Smooth muscle cell of the brain vasculature (primary cell): ENCODE data around the gene SNX25.
"Not testable (repeated sequence)": the region's sequence is repeated elsewhere in the genome, so short reads cannot be mapped to it uniquely, and the experiment has no call there.

Source experiments
- DNase-seq: peaks from one replicate; pipeline ENCODE4 v3.0.0-alpha.2; 2012; ENCODE audit warnings: low read depth, low spot score

Gene SNX25

GRCh38 chr4:185209031-185209851, at the start of gene SNX25:
Gene SNX25 (plus strand): TSS chr4:185209598. CDS start chr4:185209827, 229 bp downstream.
- DNase-seq = no peak

DNA sequence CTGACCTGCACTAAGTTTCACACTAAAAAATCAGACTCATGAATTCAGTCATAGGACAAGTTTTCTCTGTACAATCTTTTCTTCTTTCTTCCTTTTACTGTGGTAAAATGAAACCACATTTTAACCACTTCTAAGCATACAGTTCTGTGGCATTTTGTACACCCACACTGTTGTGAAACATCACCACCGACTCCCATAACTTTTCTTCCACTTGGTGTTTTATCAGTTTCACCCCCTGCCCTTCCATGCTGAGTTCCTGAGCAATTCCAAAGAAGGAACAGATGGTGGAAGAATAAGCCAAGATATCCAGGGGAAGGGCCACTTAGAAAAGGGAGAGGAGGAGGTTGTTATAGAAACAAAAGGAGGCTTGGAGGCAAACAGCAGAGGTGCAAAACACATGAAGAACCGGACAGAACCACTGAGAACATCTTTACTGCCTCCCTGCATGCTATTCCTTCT, 43.8 kb upstream of the SNX25 start:
- DNase-seq = no peak

DNA sequence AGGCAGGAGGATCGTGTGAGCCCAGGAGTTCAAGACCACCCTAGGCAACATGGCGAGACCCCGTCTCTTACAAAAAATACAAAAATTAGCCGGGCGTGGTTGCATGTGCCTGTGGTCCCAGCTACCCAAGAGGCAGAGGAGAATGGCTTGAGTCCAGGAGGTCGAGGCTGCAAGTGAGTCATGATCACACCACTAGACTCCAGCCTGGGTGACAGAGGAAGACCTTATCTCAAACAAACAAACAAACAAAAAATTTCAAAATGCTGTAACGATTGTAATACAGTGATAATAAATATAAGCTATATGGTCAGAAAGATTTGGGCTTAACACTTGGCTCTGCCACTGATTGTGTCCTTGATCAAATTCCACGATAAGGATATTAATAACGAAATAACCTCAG, 42.2 kb upstream of the SNX25 start:
- DNase-seq = no peak

DNA sequence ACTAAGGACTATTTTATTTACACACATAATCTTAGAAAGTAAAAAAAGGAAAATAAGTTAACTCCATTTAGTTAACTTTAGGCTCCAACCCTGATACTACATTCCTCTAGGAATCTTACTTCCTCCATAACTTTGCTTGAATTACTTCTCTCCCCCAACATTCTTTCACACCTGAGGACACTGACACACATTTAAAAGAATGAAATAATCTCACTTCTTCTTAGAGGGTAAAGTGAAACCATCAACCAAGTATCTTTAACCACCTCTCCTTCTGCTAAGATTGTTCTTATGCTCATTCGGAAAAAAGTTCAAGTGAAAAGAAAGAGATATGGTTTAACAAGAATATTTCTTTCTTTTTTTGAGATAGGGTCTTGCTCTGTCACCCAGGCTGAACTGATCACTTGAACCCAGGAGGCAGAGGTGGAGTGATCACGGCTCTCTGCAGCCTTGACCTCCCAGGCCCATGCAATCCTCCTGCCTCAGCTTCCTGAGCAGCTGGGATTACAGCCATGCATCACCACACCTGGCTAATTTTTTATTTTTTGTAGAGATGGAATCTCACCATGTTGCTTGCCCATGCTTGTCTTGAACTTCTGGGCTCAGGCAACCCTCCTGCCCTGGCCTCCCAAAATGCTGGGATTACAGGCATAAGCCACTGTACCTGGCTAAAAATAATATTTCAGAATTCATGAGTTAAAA, 37.9 kb upstream of the SNX25 start:
- DNase-seq = no peak

- no peak for DNase-seq
Measured at GRCh38 chr4:185179488-185179887, 29.9 kb upstream of the SNX25 start.

DNA sequence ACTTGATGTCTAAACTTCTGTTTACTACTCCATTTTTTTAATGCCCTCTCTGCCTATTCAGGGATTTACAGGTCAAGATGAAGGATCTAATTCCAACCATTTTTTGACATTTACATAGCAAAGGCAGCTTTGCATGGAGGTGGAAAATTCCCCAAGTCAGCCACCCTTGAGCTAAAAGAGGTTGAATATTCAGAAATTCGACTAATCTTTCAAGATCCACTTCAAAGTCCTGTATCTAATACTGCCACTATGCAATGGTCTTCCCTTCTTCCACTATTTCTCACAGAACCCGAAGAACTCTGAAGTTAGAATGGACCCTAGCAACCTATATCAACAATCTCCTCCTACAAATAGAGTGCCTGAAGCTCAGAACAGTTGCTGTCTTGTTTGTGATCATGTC, 27.2 kb upstream of the SNX25 start:
- no peak for DNase-seq

DNA sequence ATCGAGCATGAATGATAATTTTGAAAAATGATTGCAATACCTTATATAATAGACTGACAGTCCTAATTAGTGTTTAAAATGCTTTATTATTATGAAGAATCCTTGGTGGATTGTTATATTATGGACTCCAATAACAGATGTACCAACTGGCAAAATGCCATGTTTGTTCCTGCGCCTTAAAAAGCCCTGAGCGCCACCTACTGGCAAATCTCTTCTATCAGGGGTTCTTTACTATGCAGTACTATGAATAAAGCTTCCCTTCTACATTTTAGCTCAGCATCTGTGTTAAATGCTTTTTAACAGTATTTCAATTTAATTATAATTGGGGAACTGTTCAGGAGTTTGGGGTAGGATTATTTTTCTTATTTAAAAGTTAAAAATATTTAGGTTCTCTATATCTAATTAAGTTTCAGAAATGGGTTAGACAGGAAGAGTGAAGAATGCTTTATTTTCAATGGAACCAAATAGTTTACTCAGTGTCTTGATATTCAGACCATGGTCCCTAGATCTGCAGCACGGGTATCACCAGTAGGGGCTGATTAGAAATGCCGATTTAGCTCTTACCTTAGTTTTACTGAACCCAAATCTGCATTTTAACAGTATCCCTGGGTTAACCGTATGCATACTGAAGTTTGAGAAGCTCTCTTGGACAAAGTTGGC, 25.6 kb upstream of the SNX25 start:
- peak; percentile 88 for DNase-seq

DNA sequence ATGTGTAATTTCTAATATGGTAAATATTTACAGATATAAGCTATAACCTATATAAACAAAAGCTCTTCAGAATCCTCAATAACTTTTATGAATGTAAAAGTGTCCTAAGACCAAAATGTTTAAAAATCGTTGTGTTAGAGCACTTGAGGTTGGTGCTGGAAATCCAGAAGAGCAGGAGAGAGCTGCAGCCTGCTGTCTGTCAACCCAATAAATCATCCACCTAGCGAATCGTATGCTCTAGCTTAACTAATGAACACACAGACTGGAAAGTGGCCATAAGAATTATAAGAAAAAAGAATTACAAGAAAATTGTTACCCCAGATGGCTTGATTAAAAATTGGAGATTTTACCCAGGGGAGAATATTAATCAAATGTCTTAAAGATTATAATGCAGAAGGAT, 22.6 kb upstream of the SNX25 start:
- DNase-seq = no peak

DNA sequence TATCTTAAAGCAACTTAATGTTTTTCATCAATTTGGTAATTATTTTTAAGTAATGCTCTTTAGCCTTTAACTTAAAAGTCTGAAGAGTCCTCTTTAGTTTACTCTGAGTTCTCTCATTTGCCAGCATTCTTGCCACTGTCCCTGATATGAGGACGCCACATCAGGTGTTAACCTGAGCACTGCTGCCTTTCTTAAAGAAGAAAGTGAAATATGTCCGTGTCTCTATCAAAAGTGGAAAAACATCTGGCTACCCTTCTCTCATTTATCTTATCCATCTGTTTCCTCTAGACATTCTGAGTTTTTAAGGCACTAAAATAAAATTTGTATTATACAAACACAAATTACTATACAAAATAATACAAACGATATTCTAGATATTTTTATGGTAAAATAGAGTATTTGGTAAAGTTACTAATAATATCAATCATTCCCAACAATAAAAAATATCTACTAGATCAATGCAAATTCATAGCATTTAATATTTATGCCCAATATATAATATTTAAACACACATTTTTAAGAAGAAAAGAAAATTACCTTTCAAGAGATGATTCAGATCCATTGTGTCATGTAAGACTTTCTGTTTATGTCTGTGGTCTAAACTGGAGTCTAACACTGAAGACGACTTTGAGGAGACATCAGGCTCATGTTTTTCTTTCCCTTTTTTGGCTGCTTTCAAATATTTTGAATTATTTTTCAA, 19.6 kb upstream of the SNX25 start:
- DNase-seq = no peak

GRCh38 chr4:185190306-185190856, 19.0 kb upstream of the SNX25 start:
- DNase-seq = no peak

DNA sequence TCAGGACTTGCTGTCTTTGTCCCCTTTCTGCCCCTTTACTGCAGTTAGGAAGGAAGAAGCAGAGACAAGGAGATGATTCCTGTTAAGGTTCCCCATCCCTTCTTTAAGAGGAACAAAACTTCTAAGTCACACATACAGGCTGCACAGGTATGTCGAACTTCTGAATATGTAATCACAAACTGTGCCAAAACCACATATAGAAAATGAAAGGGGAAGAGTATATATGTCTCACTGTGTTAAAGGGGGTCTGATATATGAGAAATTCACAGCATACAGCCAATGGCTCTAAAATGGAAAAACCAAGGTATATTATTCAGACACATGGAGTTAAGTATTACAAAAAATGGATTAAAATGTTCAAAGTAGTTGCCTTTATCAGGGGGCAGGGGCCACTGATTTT, 17.3 kb upstream of the SNX25 start:
- no peak for DNase-seq

- no peak for DNase-seq
Measured at GRCh38 chr4:185194924-185195888, 14.2 kb upstream of the SNX25 start.

- no peak for DNase-seq
Measured at GRCh38 chr4:185196437-185196836, 13.0 kb upstream of the SNX25 start.

GRCh38 chr4:185198189-185198588, 11.2 kb upstream of the SNX25 start:
- not testable (repeated sequence) for DNase-seq

DNA sequence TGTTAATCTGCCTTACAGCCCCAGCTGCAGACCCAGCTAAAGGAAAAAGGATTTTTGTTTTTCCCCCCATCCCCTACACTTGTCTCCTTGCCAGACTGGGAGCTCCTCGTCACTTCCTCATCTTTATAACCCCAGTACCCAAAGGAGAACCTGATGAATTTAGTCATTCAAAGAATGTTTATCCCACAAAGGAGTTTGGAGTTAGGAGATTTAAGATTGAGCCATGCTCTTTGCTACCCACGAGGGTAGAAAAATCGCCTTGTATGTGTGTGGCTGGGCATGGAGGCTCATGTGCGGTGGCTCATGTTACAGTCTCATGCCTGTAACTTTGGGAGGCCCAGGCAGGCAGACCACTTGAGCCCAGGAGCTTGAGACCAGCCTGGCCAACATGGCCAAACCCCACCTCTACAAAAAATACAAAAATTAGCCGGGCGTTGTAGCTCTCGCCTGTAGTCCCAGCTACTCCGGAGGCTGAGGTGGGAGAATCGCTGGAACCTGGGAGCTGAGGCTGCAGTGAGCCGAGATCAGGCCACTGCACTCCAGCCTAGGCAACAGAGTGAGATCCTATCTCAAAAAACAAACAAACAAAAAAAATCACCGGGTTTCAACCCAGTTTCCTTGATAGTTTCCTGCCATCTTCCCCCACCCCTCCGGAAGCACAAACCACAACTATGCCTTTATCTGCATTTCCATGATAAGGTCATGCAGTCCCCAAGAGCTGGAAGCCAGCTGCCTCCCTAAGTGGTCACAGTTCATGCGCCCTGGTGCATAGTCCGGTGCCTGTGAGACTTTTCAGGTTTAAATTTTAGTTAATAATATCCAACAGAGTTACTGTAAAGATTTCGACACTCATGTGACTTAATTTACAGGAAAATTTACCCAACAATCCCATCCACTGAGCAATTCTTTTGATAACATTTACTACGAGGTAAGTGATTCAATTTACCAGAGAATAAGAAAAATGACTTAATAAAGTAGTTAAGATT, 7.1 kb upstream of the SNX25 start:
- DNase-seq = no peak

- DNase-seq = no peak
Measured at GRCh38 chr4:185202984-185203485, 6.4 kb upstream of the SNX25 start.

GRCh38 chr4:185203486-185204237, 5.7 kb upstream of the SNX25 start, which contains the start of gene CFAP97:
Gene CFAP97 (minus strand): TSS chr4:185204000. CDS start chr4:185191196, 12,804 bp downstream.
- DNase-seq = peak; percentile 62
